Effector memory CD4-positive, alpha-beta T cell (primary cell): Measurements from ENCODE around the gene NTN1.

Experiments used
- DNase-seq, 3 donors: peaks; one replicate each; pipeline ENCODE4 v3.0.0-alpha.2; 2020
- H3K27ac ChIP-seq: 2 replicates; pipeline ENCODE4 v1.7.0; 2013; ENCODE audit warnings: mild to moderate bottlenecking, low read length, moderate library complexity; ENCODE audit not compliant: insufficient read depth, poor library complexity, severe bottlenecking
- H3K27me3 ChIP-seq: replicated peaks from 2 replicates; pipeline ENCODE4 v1.7.0; 2013; ENCODE audit warnings: mild to moderate bottlenecking, low read length; ENCODE audit not compliant: insufficient read depth, control insufficient read depth, poor library complexity, severe bottlenecking
- H3K36me3 ChIP-seq: 2 replicates; pipeline ENCODE4 v1.7.0; 2013; ENCODE audit warnings: mild to moderate bottlenecking, low read length, moderate library complexity; ENCODE audit not compliant: control insufficient read depth, insufficient read depth
- H3K4me1 ChIP-seq: 2 replicates; pipeline ENCODE4 v1.7.0; 2013; ENCODE audit warnings: low read length, mild to moderate bottlenecking; ENCODE audit not compliant: control insufficient read depth, insufficient read depth, poor library complexity, severe bottlenecking
- H3K4me3 ChIP-seq: 2 replicates; pipeline ENCODE4 v1.7.0; 2013; ENCODE audit warnings: low read length, low read depth, mild to moderate bottlenecking; ENCODE audit not compliant: insufficient read depth, poor library complexity, severe bottlenecking
- H3K9me3 ChIP-seq: 2 replicates; pipeline ENCODE4 v1.7.0; 2013; ENCODE audit warnings: mild to moderate bottlenecking, low read length, moderate library complexity; ENCODE audit not compliant: control insufficient read depth

Gene NTN1

DNA sequence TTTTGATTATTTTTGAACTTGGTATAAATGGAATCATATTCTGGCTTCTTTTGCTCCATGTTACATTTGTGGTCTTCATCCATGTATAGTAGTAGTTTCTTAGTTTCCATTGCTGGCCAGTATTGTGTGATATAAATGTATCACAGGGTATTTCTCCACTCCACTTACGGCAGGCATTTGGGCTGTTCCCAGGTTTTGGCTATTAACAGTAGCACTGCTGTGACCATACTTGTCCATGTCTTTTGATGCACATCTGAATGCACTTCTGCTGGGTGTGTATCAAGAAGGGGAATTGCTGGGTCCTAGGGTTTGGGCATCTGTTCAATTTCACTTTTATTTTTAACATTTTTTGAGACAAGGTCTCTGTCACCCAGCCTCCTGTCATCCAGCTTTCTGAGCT lies 13.9 kb downstream of the NTN1 start:
- Histone ChIP-seq H3K36me3 (no peaks in the 10 kb centered on the region), H3K9me3 (no peaks in the 10 kb centered on the region), H3K4me1 (no peaks in the 10 kb centered on the region), H3K27me3 (no peaks in the 10 kb centered on the region), H3K4me3 (no peak overlapping the region), H3K27ac (no peak overlapping the region)
- no peak for DNase-seq

DNA sequence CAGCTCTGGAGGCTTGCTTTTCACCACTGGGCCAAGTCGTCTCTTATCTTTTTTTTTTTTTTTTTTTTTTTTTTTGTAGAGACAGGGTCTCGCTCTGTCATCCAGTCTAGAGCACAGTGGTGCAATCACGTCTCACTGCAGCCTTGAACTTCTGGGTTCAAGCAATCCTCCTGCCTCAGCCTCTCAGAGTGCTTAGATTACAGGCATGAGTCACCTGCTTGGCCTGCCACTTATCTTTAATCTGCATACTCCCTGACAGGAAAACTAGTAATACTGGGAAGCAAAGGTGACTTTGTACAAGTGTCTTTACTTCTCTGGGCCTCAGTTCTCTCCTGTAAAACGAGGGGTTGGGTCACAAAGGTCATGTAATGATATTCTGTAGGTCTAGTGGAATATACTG lies 15.0 kb downstream of the NTN1 start:
- H3K4me1 ChIP-seq = no peaks in the 10 kb centered on the region
- no peaks in the 10 kb centered on the region for H3K36me3 ChIP-seq
- no peak overlapping the region for H3K4me3 ChIP-seq
- DNase-seq = no peak
- no peaks in the 10 kb centered on the region for H3K27me3 ChIP-seq
- H3K9me3 ChIP-seq = no peaks in the 10 kb centered on the region
- no peak overlapping the region for H3K27ac ChIP-seq

DNA sequence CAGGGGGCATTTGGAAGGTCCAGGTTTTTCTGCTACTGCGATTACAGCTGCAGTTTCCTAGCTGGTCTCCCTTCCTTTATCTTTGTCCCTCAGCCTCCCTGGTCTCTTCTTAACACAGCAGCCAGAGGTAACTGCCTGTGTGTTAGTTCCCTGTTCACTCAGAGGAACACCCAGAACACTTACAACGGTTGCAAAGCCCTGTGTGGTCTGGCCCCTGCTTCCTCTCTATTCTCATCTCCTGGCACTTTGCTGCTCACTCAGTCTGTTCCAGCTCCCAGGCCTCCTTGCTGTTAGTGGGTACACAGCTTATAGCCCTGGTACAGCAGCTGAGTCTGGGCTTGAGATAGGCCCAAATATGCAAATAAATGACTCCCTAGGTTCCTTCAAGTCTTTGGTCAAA lies 16.4 kb downstream of the NTN1 start:
- no peaks in the 10 kb centered on the region for H3K36me3 ChIP-seq
- no peak overlapping the region for H3K27ac ChIP-seq
- no peaks in the 10 kb centered on the region for H3K4me1 ChIP-seq
- H3K27me3 ChIP-seq = no peaks in the 10 kb centered on the region
- H3K4me3 ChIP-seq = no peak overlapping the region
- no peak for DNase-seq
- H3K9me3 ChIP-seq = no peaks in the 10 kb centered on the region

DNA sequence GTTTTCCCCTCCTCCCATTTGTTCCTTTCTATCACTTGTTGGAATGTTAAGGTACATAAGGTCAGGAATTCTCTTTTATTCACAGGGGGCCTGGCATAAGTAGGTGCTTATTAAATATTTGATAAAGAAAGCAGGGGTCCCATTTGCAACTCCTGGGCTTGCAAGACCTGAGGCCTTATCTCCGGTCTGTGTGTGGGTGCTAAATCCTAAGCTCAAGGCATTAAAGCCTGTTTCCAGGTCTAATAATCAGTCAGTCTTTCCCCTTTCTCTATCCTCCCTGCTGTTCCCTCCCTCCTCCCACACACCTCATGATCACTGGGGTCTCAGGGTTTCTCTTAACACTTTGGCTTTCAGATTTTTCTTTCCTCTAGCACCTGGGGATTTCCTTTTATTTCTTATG lies 17.1 kb downstream of the NTN1 start:
- Histone ChIP-seq H3K4me1 (no peaks in the 10 kb centered on the region), H3K36me3 (no peaks in the 10 kb centered on the region), H3K9me3 (no peaks in the 10 kb centered on the region), H3K27me3 (no peaks in the 10 kb centered on the region), H3K27ac (no peak overlapping the region), H3K4me3 (no peak overlapping the region)
- DNase-seq = no peak

DNA sequence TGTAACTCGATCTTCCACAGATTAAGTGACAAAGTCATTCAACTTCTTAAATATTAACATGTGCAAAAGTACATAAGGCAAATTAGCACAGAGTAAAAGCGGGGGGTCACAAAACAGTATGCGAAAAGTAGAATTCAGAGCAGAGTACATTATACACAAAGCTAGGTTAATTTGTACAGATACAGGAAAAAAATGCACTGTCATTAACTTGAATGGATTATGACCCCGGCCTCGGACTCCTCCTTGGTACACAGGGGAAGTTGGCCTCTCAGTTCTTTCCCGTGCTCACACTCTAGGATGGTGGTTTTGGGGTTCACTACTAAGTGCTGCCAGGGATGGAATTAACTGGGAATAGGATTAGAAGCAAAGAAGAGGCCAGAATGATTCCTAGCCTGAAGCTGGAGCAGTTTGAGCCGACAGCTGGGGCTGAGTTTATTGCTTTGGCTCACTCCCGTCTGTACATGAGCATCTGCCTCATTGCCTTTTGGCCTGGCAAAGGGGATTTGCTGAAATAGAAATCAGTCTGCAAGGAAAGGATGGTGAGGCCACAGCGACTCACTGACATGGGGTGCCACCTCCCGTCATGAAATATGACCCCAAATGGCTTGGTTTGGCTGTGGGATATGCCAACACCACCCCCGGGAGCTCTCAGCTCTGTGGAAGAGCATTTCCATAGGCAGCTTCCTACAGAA lies 23.6 kb downstream of the NTN1 start:
- Histone ChIP-seq H3K4me1 (no peaks in the 10 kb centered on the region), H3K9me3 (no peaks in the 10 kb centered on the region), H3K27ac (no peak overlapping the region), H3K27me3 (peaks cover 5% of the 10 kb centered on the region), H3K4me3 (no peak overlapping the region), H3K36me3 (no peaks in the 10 kb centered on the region)
- no peak for DNase-seq

DNA sequence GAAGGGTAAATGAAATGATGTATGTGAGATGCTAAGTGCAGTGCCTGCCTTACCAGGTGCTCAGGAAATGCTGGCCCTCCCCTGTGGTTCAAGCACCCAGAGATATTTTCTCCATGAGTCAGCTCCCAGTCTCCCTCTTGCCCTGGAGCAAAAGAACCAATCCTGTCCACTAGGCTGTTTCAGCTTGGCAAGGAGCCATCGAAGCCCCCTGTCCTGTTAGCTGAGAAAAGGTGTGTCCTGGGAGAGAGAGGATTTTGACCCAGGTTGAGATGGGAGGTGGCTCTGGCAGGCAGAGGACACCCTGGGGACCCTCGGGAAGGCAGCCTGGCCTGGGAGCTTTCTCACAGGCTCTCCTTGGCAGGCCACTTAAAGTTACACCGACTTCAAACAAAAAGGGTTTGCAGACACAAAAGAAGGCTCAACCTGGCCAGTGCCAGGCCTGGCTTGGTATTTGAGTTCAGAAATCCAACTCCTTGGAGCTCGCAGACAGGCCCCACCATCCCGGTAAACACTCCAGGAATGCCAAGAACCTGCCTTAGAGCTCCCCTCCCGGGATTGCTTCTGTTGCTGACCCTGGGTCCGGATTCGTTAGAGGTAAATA lies 29.6 kb downstream of the NTN1 start:
- Histone ChIP-seq H3K36me3 (no peaks in the 10 kb centered on the region), H3K9me3 (no peaks in the 10 kb centered on the region), H3K27me3 (no peaks in the 10 kb centered on the region), H3K27ac (no peak overlapping the region), H3K4me3 (no peak overlapping the region), H3K4me1 (no peaks in the 10 kb centered on the region)
- no peak for DNase-seq

DNA sequence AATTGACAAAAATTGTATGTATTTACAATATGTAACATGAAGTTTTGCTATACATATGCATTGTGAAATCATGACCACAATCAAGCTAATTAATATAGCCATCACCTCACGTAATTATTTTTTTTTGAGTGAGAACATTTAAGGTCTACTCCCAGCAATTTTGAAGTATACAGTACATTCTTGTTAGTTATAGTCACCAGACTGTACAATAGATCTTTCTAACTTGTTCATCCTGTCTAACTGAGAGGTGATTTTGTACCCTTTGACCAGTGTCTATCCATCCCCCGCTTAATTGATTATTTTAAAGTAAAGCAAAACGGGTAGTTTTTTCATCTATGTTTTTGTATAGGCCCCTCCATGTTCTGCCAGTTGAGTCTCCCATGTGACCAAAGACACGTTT lies 30.3 kb downstream of the NTN1 start:
- Histone ChIP-seq H3K27ac (no peak overlapping the region), H3K4me1 (no peaks in the 10 kb centered on the region), H3K27me3 (no peaks in the 10 kb centered on the region), H3K4me3 (no peak overlapping the region), H3K36me3 (no peaks in the 10 kb centered on the region), H3K9me3 (no peaks in the 10 kb centered on the region)
- no peak for DNase-seq

DNA sequence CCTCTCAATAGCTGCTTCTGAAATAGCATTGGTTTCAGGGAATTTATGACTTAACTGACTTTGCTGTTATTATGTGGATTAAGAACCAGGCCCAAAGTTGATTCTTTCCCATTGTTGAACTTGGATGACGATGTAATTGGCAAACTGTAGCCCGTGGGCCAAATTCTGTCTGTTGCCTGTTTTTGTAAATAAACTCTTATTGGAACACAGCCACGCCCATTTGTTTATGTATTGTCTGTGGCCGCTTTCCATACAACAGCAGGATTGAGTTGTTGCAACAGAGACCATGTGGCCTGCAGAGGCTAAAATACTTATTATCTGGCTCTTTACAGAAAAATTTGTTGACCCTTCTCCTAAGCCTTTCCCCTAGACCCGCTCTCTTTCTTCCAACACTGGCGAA lies 31.6 kb downstream of the NTN1 start:
- Histone ChIP-seq H3K4me3 (no peak overlapping the region), H3K4me1 (no peaks in the 10 kb centered on the region), H3K27ac (no peak overlapping the region), H3K36me3 (no peaks in the 10 kb centered on the region), H3K27me3 (no peaks in the 10 kb centered on the region), H3K9me3 (no peaks in the 10 kb centered on the region)
- DNase-seq = no peak

DNA sequence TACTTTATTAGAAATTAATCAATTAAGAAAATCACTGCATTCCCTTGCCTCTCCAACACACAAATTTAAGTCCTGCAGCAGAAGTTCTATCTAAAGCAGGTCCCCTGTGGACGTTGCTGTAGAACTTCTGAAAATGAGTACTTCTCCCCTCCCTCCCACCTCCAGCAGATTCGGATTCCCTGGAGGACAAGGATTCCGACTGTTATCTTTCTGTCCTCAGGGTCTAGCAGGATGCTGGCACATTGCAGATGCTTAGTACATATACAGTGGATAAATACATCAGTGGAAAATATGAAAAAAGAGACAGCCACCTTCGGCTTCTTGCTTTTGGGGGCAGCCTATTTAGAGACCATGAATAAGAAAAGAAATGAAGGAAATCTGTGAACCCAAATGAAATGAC lies 32.1 kb downstream of the NTN1 start:
- DNase-seq = no peak
- H3K4me1 ChIP-seq = no peaks in the 10 kb centered on the region
- no peak overlapping the region for H3K4me3 ChIP-seq
- no peaks in the 10 kb centered on the region for H3K36me3 ChIP-seq
- H3K27me3 ChIP-seq = no peaks in the 10 kb centered on the region
- H3K27ac ChIP-seq = no peak overlapping the region
- H3K9me3 ChIP-seq = no peaks in the 10 kb centered on the region

DNA sequence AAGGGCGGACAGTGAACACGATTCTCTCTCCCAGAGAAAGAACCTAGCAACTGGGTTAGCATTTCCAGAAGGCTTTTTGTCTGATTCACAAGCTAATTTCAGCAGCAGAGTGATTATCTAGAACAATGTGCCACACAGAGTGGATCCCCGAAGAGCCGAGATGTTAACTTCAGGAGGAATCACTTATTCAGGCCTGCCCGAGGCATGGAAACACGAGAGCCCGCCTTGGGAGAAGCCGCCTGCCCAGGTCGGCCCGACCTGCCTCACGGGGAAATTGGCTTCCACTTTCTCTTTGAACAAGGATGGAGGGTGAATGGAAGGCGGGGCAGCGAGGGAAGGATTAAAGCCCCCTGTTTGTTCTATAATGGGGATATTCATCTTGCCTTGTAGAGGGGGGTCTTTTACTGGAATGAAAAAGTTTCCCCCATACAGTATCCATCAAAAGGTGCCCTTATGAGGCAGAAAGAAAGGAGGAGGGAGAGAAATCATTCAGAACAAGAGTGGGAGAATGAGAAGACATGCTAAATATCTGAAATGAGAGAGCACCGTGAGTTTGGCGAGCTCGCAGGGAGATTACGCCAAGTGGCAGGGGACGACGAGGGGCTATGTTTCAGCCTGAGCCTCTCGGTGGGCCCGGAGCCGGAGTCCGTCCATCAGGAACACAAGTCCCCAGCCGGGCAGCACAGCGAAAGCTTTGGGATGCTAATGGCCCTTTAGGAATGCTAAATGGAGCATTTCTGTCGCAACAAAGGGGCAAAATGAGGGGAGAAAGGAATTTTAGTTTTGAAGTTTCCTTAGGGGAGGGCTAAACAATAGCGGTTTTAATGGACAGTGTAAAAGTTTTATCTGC lies 33.0 kb downstream of the NTN1 start:
- no peak overlapping the region for H3K4me3 ChIP-seq
- DNase-seq = no peak

More for the DNA sequence above, 33.0 kb downstream of the NTN1 start:
- Histone ChIP-seq H3K9me3 (no peaks in the 10 kb centered on the region), H3K4me1 (no peaks in the 10 kb centered on the region), H3K36me3 (no peaks in the 10 kb centered on the region), H3K27ac (no peak overlapping the region), H3K27me3 (no peaks in the 10 kb centered on the region)
